Breast epithelium (tissue), 4 donors: Measurements from ENCODE around the gene CCDC82. TPM values are rescaled to one million over a fixed set of nuclear protein-coding genes. Genes with fewer than 3 reads are reported as not detected.
"Not testable (repeated sequence)": the region's sequence is repeated elsewhere in the genome, so short reads cannot be mapped to it uniquely, and the experiment has no call there.

Experiments used
- DNase-seq, 2 donors: peaks; one replicate each; pipeline ENCODE4 v3.0.0-alpha.2; 2019; ENCODE audit warnings: low spot score in 2 of 2
- H3K27ac ChIP-seq, 2 donors: fragments of 200-600 bp; sonication (generic) in 1 of 2; one replicate each; pipeline ENCODE4 v1.5.1; 2016 to 2019; ENCODE audit warnings: mild to moderate bottlenecking in 1 of 2
- H3K27me3 ChIP-seq, 2 donors: fragments of 200-600 bp; sonication (generic) in 1 of 2; one replicate each; pipeline versions ENCODE4 v1.5.1 to v1.6.0; 2017 to 2019; ENCODE audit warnings: control low read depth in 1 of 2, mild to moderate bottlenecking in 1 of 2
- H3K36me3 ChIP-seq: fragments of 200-600 bp; one replicate; pipeline ENCODE4 v1.5.1; 2019
- H3K4me1 ChIP-seq, 2 donors: fragments of 200-600 bp; sonication (generic); one replicate each; pipeline ENCODE4 v1.5.1; 2016 to 2019; ENCODE audit warnings: control low read depth in 1 of 2
- H3K4me3 ChIP-seq, 3 donors: fragments of 200-600 bp; sonication (generic); 1 replicate in 2 of 3; 2 replicates in 1 of 3; pipeline ENCODE4 v1.5.1; 2016 to 2019; ENCODE audit warnings: mild to moderate bottlenecking in 3 of 3, moderate library complexity in 2 of 3
- H3K9me3 ChIP-seq, 2 donors: fragments of 200-600 bp; sonication (generic) in 1 of 2; one replicate each; pipeline ENCODE4 v1.5.1; 2016 to 2019; ENCODE audit warnings: control low read depth in 1 of 2
- CTCF ChIP-seq, 3 donors: fragments of 450-650 bp; IDR thresholded peaks; one replicate each; pipeline ENCODE4 v1.5.1; 2016 to 2017; ENCODE audit warnings: antibody characterized with exemption in 3 of 3, mild to moderate bottlenecking in 3 of 3, moderate library complexity in 3 of 3
- POLR2A ChIP-seq: fragments of 450-650 bp; IDR thresholded peaks from one replicate; pipeline ENCODE4 v1.6.1; 2016; ENCODE audit warnings: antibody characterized with exemption, mild to moderate bottlenecking, moderate library complexity
- POLR2AphosphoS5 ChIP-seq, 3 donors: sonication (generic); formaldehyde crosslinking; IDR thresholded peaks; one replicate each; pipeline ENCODE4 v1.6.1; 2017; ENCODE audit warnings: antibody characterized with exemption in 3 of 3
- intact Hi-C: fragments of 100-400 bp; cut with DNase I; formaldehyde crosslinking; loops from one replicate; pipeline ENCODE4 v1.15.1; 2023; ENCODE audit warnings: low total_unique reads
- total RNA-seq, 3 donors: library from RNA; depleted of rRNA; stranded (reverse); fragments of >200 nt; gene quantifications; one replicate each; pipeline ENCODE4 v1.1.0, GENCODE V29; 2016

CCDC82 gene
- 10 to 100 TPM; 27.2 to 30.7 (median 29.5) TPM for total RNA-seq

DNA sequence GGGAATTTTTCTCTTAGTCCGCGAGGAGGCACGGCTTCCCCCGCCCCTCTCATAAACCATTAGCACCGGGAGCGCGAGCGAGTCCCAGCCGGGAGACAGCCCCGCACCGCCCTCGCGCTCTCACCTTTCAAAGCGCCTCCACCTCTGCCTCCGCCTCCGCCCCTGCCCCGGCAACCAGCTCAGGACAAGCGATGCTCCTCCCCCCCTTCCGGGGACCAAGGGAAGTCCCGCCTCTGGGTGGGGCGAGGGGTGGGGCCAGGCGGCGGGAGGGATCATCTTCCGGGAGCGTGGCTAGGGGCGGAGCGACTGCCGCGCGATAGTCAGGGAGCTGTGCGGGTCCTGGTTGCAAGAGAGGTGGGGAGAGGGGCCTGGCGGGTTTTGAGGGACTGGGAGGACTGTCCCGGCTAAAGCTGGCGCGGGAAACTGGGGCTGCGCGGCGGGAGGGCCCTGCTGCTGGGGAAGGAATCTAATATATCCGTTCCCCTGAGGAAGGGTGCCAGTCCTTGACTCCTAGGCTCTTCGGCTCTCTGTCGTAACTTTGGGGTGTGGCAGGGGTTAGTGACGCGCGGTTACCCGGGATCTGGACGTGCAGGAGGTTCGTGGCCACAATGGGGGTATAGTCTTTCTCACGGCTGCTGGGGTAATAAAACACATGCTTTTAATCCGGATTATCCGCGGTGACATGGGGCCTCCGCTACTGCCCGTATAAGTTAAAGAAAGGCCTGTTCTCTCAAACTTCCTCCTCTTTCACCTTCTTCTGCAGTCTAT lies at the start of gene CCDC82, which contains the start of gene JRKL:
Gene CCDC82 (minus strand): TSS at position 193 of the 768 bp plus-strand sequence. CDS start 5,165 bp downstream, outside the sequence.
Gene JRKL (plus strand): TSS at position 294 of the 768 bp plus-strand sequence. CDS start 637 bp downstream, outside the sequence.
- intact Hi-C loops: no loop called here
- no peaks in the 10 kb centered on the region for H3K9me3 ChIP-seq
- H3K27me3 ChIP-seq: no peaks in the 10 kb centered on the region
- peak; percentile 96 to 97 for DNase-seq
- peaks cover 0 to 12% of the 10 kb centered on the region in 2 donors for H3K4me1 ChIP-seq
- H3K27ac ChIP-seq: peak within 1 kb of the TSS; percentile 92 to 94
- H3K4me3 ChIP-seq: peak within 1 kb of the TSS; percentile 86 to 97 (median 88)
- no peaks in the 10 kb centered on the region for H3K36me3 ChIP-seq
- TF ChIP-seq POLR2AphosphoS5 (IDR thresholded peaks at IDR 0.05) (peak; percentile 77 to 95 (median 83)), CTCF (IDR thresholded peaks at IDR 0.05) (no peak), POLR2A (peak; percentile 76)

DNA sequence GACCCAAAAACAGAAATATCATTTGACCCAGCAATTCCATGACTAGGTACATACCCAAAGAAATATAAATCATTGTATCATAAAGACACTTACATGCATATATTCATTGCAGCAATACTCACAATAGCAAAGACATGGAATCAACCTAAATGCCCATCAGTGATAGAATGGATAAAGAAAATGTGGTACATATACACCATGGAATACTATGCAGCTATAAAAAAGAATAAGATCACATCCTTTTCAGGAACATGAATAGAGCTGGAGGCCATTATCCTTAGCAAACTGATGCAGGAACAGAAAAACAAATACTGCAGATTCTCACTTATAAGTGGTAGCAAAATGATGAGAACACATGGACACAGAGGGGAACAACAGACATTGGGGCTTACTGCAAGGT lies 42.9 kb upstream of the CCDC82 start:
- H3K27me3 ChIP-seq, H3K9me3 ChIP-seq, H3K36me3 ChIP-seq, DNase-seq, H3K4me3 ChIP-seq, intact Hi-C loops, H3K4me1 ChIP-seq, H3K27ac ChIP-seq: not testable (repeated sequence)

DNA sequence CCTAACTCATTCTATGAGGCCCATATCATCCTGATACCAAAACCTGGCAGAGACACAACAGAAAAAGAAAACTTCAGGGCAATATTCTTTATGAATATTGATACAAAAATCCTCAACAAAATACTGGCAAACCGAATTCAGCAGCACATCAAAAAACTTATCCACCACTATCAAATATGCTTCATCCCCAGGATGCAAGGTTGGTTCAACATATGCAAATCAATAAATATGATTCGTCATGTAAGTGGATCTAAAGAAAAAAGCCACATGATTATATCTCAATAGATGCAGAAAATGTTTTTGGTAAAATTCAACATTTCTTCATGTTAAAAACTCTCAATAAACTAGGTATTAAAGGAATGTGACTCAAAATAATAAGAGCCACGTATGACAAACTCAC lies 41.0 kb upstream of the CCDC82 start:
- no peak for DNase-seq
- intact Hi-C loops: no loop called here
- Histone ChIP-seq H3K27me3 (peaks cover 0 to 5% of the 10 kb centered on the region in 2 donors), H3K4me1 (no peaks in the 10 kb centered on the region), H3K27ac (no peak overlapping the region), H3K36me3 (no peaks in the 10 kb centered on the region), H3K9me3 (no peaks in the 10 kb centered on the region), H3K4me3 (no peak overlapping the region)
- TF ChIP-seq CTCF (IDR thresholded peaks at IDR 0.05): no peak
- TF ChIP-seq POLR2AphosphoS5 (IDR thresholded peaks at IDR 0.05): no peak
- no peak for TF ChIP-seq POLR2A

DNA sequence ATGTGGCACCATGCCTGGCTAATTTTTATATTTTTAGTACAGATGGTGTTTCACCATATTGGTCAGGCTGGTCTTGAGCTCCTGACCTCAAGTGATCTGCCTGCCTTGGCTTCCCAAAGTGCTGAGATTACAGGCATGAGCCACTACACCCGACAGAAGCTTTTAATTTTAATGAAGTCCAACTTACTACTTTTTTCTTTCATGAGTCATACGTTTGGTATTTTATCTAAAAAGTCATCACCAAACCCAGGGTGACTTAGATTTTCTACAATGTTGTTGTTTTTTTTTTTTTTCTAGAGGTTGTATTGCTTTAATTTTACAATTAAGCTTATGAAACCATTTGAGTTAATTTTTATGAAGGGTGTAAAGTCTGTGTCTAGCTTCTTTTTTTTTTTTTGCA lies 35.0 kb upstream of the CCDC82 start:
- no peak overlapping the region for H3K27ac ChIP-seq
- H3K27me3 ChIP-seq: peaks cover 0 to 5% of the 10 kb centered on the region in 2 donors
- intact Hi-C loops: no loop called here
- no peaks in the 10 kb centered on the region for H3K36me3 ChIP-seq
- no peak for TF ChIP-seq CTCF (IDR thresholded peaks at IDR 0.05)
- no peaks in the 10 kb centered on the region for H3K9me3 ChIP-seq
- H3K4me3 ChIP-seq: no peak overlapping the region
- no peak for DNase-seq
- no peaks in the 10 kb centered on the region for H3K4me1 ChIP-seq

DNA sequence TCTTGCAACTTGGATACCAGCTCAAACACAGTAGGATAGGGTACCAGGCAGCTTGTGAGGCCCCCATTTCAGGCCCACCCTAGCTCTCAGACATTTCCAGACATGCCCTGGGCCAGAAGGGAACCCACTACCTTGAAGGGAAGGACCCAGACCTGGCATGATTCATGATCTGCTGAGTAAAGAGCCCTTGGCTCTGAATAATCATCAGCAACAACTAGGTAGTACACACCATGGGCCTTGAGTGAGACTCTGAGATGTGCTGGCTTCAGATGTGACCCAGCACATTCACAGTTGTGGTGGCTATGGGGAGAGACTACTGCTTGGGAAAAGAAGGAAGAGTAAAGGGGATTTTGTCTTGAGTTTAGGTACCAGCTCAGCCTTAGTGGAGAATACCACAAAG lies 23.7 kb upstream of the CCDC82 start:
- DNase-seq: no peak
- Histone ChIP-seq H3K27ac (no peak overlapping the region), H3K36me3 (no peaks in the 10 kb centered on the region), H3K9me3 (no peaks in the 10 kb centered on the region), H3K27me3 (no peaks in the 10 kb centered on the region), H3K4me1 (no peaks in the 10 kb centered on the region), H3K4me3 (no peak overlapping the region)
- TF ChIP-seq POLR2AphosphoS5 (IDR thresholded peaks at IDR 0.05): no peak
- no peak for TF ChIP-seq CTCF (IDR thresholded peaks at IDR 0.05)
- TF ChIP-seq POLR2A: no peak
- intact Hi-C loops: no loop called here
